Muscle of arm (tissue), 14 donors: ENCODE results near the gene MAGEA9. TPM values are rescaled to one million over a fixed set of nuclear protein-coding genes. Genes with fewer than 3 reads are reported as not detected.
"Not testable (repeated sequence)": the region's sequence is repeated elsewhere in the genome, so short reads cannot be mapped to it uniquely, and the experiment has no call there.

Experiments
- DNase-seq: peaks from one replicate; pipeline ENCODE4 v3.0.0-alpha.2; 2013
- long read RNA-seq, 11 donors: transcript quantifications; one replicate each; lab custom pipeline, GENCODE V29; 2026
- polyA plus RNA-seq, 12 donors: library from polyadenylated mRNA; unstranded; fragments of 120-200 nt; gene quantifications; one replicate each; pipeline ENCODE4 v1.2.1, GENCODE V29; 2013; ENCODE audit not compliant: insufficient read length in 12 of 12

The MAGEA9 gene
- polyA plus RNA-seq = not detected
- long read RNA-seq, donor 1 = 0 reads
- long read RNA-seq, donor 2 = 0 reads
- long read RNA-seq, donor 3 = 0 reads
- long read RNA-seq, donor 4 = 0 reads
- long read RNA-seq, donor 5 = 0 reads
- long read RNA-seq, donor 6 = 0 reads
- long read RNA-seq, donor 7 = 0 reads
- long read RNA-seq, donor 8 = 0 reads
- long read RNA-seq, donor 9 = 0 reads
- long read RNA-seq, donor 10 = 0 reads
- long read RNA-seq, donor 11 = 0 reads

DNA sequence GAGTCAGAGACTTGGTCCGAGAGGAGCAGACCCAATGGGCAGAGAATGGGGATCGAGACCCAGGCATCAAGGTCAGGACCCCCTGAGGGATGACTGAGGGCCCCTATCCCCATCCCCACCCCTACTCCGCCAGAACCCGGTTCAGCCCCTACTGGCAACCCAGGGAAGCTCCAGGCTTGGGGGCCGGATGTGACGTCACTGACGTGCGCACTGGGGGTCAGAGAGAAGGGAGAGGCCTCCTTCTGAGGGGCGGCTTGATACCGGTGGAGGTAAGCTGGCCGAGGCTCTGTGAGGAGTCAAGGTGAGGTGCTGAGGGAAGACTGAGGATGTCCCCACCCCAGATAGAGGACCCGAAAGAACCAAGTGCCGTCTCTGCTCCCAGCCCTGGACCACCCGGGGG is at the start of gene MAGEA9:
Gene MAGEA9, plus strand, starts transcription at position 204 of the 400 bp plus-strand sequence. CDS start 4,281 bp downstream, outside the sequence.
- DNase-seq = not testable (repeated sequence)

DNA sequence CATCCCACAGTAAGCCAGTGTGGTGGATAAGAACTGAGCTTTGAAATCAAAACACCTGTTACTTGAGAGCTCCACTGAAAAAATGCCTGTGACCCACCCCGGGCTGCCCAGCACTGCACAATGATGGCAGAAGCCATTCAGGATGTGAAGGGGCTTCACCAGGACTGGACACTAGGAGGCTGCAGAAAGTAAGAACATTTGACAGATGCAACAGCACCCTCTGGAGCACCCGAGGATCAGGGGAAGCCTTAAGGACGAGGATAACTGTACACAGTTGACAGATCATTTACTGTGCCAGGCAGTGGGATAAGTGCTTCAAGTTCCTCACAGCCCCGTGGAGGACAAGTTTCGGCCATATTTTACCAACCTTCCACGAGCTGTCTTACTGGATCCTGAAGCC is 39.5 kb upstream of the MAGEA9 start:
- not testable (repeated sequence) for DNase-seq

- not testable (repeated sequence) for DNase-seq
Measured at GRCh38 chrX:149746390-149747007, 35.2 kb upstream of the MAGEA9 start.

DNA sequence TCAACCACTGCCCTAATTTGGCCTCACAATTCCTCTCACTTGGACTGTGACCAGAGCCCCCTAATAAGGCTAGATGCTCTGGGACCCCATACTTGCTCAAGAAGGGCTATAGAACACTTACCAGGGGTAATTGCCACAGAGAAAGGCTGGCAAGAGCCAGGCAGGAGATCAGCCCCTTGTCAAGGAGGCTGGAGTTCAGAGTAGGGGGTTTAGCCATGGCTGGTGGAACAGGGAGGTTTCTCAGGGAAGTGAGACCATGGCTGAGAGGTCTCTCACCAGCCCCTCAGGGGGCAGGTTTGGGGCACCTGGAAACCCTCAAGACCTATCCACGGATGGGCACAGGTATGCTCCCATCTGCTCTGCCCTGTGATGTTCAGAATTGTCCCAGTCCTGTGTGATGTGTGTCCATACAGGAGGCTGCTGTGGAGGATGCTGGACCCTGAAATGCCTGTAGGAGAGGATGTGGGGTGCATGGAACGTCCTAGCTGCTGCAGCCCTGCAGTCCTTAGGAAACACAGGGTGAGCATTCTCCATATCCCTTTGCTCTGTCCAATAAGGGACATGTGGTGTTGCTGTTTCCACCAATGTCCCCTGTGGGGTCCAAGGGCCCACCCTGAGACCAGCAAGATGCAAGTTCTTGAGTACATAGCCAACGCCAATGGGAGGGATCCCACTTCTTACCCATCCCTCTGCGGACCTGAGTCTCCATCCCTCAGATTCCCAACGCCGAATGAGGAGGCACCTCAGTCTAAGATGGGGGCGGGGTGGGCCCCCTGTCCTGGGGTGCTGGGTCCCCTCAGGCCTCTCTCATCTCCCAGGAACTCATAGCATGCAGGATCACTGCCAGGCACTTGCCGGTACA is 24.3 kb upstream of the MAGEA9 start:
- DNase-seq = no peak

DNA sequence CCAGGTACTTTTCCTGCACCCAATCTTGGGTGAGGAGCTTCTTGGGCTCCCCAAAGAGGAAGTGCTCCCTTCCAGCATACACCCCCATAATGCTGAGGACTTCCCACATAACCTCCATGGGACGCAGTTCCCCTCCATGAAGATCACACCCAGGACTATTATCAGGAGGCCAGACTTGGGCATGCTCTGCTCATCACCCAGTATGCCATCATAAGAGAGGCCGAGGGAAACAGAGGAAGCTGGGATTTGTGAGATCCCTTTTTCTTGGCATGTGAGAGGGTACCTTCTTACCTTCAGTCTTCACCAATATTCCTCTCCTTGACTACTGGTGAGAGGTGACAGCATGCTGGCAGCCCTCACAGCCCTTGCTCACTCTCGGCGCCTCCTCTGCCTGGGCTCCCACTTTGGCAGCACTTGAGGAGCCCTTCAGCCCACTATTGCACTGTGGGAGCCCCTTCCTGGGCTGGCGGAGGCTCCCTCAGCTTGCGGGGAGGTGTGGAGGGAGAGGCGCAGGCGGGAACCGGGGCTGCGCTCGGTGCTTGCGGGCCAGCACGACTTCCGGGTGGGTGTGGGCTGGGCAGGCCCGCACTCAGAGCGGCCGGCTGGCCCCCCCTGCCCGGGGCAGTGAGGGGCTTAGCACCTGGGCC is 23.5 kb upstream of the MAGEA9 start:
- no peak for DNase-seq

- not testable (repeated sequence) for DNase-seq
Measured at GRCh38 chrX:149758715-149759078, 23.0 kb upstream of the MAGEA9 start.

DNA sequence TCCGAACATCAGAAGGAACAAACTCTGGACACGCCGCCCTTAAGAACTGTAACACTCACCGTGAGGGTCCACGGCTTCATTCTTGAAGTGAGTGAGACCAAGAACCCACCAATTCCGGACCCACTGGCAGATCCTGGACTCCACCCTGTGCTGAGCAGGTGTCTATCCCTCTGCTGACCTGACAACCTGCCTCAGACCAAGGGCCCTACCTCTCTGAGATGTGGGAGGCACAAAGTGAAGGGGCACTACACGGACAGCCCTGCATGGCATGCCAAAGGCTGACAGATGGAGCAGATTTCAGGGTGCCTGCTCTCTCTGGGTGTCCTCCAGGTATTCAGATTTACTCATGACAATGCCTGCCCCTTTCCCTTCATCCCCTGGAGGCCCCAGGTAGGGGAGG is 21.9 kb upstream of the MAGEA9 start:
- DNase-seq = no peak

- DNase-seq = no peak
Measured at GRCh38 chrX:149760965-149761364, 20.8 kb upstream of the MAGEA9 start.

- DNase-seq = not testable (repeated sequence)
Measured at GRCh38 chrX:149761858-149762674, 19.7 kb upstream of the MAGEA9 start.

- no peak for DNase-seq
Measured at GRCh38 chrX:149762696-149763614, 18.8 kb upstream of the MAGEA9 start.

DNA sequence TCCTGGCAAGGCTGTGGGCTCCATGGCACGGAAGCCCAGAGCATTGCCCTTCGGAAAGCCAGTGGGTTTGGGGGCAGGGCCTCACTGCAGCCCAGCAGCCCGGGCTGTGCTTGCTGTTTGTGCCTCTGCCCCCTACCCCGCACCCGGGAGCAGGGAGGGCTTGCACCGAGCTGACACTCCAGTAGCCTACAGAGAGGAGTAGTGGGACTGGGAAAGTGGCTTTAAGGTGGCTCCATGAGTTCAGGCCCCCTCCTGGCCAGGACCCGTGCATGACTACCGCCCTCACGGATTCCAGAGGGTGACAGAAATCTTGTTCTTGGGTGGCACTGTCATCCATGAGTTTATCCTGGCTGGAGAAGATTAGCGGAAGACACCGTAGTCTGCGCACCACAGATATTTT is 11.4 kb upstream of the MAGEA9 start:
- not testable (repeated sequence) for DNase-seq

DNA sequence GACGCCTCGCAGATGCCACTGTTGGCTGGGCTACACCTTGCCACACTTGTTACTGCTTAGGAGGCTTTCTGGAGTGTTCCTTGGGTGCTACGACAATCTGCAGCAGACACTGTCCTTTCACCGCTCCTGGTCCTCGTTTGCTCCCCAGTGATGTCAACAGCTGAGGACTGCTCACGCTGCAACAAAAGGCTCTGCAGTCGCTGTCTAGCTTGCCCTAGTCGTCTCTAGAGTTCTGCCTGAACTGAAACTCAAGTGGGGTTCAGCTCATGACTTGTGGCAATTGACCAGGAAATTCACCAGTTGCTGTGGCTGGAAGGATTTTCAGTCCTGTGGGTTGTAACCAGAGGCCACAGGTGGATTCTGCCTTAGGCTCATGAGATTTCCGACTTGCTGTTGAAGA is 8.7 kb upstream of the MAGEA9 start:
- DNase-seq = not testable (repeated sequence)

GRCh38 chrX:149773768-149774167 is 8.0 kb upstream of the MAGEA9 start, which contains the start of gene HSFX1:
HSFX1 (plus strand) TSS chrX:149774068; CDS start chrX:149774682, 614 bp downstream.
- DNase-seq = not testable (repeated sequence)

- DNase-seq = not testable (repeated sequence)
Measured at GRCh38 chrX:149777999-149778398, 3.7 kb upstream of the MAGEA9 start.

DNA sequence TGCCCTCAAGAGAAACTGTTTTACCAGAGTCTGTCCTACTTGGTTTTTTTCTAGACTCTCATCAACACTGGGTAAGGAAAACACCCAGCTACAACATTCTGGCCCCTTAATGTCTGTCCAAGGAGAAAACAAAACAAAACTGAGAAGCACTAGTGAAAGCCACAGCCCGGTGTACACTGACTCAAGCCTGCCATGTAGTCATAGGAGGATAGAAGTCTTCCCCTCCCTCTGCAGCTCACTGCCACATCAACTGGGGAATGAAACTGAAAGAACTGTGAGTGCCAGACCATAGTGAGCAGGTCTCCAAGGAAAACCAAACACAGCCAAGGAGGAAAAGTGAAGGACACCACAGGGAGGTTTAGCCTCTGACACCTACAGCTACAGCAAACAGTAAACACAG is 13.8 kb downstream of the MAGEA9 start:
- DNase-seq = not testable (repeated sequence)

GRCh38 chrX:149799095-149799714 is 17.5 kb downstream of the MAGEA9 start:
- no peak for DNase-seq

DNA sequence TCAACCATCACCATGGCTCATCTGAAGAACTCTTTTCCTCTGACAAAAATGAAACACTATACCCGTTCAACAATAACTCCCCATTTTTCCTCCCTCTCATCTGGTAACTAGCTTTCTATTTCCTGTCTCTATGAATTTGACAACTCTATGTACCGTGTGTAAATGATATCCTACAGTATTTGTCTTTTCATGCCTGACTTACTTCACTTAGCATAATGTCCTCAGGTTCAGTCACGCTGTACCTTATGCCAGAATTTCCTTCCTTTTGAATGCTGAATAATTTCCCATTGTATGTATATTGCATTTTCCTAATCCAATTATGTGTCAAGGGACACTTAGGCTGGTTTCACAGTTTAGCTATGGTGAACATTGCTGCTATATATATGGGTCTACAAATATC is 18.2 kb downstream of the MAGEA9 start:
- DNase-seq = no peak

DNA sequence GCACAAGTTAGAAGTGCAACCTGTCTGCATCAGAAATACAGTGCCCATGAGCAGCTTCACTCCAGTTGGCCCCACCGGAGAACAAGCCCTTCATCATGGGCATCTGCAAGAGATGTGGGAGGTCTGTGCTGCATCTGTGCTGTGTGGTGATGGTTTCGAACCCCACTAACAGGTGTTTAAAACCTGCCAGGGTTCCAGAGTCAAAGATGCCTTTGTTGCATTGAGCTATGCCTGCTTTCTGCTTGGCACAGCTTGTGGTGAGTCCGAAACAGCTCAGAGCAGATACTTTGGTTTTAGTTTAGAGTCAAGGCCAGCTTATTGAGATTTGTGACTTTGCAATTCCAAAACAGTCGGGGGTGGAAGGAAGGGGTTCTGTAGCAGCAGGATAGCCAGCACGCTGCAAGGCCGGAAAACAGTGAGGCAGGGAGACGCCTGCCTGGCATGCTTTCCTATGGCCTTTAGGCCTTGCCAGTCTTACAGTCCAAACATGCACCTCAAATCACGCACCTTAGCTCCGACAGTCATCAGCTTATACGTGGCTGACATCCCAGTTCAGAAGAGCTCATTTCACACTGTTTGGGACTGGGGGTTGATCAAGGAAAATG is 21.8 kb downstream of the MAGEA9 start:
- no peak for DNase-seq

DNA sequence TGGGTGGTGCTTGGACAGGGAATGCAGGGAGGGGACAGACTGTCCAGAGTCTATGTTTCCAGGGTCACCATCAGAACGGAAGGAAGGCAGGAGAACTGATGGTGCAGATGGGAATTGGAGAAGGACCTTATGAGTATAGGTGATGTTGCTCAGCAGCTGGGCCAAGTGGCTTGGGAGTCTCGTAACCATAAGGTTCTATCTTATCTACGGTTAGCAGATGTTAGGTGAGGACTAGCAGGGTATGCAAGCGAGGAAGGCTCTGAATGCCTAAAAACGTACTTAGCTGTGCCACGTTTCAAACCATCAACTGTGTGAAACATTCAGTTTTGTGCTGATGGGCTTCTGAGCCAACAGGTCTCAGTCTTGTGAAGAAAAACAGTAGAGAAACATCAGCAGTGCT is 22.4 kb downstream of the MAGEA9 start:
- no peak for DNase-seq
